CD4-positive, alpha-beta T cell treated with Interferon alpha-2 for 1 hour (primary cell): ENCODE measurements around the gene DSCAML1.

ENCODE experiments used
- DNase-seq, 2 donors: peaks; one replicate each; pipeline ENCODE4 v3.0.0-alpha.2; 2020 to 2022

The DSCAML1 gene

DNA sequence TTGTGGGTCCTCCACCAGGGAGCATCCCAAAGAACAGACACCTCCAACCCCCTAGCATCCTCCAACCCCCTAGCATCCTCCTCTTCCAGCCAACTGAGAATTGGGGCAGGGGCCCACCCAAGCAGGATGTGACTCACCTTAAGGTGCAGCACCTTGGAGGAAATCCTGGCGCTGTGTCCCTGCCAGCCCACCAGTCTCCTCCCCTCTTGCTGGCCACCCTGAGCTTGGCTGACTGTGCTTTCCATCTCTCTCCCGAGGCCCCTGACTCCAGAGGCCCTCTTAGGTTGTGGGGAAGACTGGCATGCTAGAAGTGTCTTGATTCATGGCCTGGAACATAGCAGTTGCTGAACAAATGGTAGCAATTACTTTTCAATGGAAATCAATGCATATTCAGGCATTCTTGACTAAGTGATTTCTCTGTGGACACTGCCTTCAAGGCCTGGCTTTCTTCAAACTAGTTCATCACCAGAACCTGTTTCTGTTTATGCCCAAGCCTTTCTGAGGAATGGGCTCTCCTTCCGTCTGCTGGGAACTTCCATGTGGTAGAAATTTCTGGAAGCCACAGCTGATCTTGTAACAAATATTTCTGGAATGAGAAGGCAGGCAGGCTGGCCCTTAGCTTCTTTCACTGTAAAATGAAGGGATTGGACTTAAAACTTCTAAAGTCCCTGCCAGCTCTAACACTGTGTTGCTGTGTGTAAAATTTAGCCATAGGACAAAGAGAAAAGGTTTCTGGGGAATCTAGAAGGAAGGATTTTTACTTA, 408.8 kb downstream of the DSCAML1 start:
- DNase-seq = no peak

DNA sequence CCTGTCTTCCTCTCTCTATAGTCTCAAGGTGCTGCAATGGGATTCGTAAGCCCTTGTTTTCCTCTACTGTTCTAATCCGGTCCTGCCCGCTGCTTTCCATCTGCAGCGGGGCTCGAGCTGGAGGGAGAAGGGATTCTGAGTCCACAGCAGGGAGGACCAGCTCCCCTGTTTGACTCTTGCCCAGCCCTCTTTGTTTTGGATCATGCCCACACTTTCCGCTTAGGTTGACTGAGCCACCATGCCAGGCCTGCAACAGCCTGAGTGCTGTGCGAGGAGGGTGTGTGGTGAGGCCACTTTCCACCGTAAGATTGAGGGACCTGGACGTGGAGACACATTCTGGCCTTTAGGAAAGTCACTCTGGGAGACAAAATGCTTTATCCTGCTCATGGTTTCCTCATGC, 411.1 kb downstream of the DSCAML1 start:
- DNase-seq = no peak

DNA sequence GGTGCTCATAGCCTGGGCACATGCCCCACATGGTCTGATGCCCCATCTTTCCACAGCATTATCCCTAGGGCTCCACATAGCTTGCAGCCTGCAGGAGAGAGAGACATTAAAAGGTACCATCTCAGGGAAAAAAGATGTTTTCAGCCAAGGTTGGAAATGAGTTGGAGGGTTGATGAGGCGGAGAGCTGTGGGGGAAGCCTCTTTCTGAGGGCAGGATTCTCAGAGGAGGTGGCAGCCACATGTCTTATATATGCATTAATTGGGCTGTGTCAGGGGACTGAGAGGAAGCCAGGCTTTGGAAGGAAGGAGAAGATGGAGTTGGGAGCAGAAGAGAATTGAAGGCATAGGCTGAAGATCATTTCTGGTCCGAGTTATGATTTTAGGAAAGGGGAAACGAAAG, 411.5 kb downstream of the DSCAML1 start:
- no peak for DNase-seq

DNA sequence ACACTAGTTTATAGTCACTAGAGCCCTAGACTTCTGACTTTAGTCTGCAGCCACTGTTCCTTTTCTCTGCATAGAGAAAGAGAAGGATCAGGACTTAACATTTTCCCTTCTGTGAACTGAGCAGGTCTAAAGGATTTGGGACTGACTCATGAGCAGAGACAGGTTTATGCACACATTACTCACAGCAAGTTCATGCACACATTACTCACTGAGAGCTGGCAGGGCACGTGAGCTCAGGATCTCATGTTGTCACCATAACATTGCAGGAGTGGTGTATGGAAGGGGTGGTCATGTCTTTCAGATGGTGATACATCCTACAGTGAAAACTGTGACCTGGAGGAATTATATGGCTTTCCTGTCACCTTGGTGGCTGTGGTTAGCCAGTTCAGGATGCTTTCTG, 413.0 kb downstream of the DSCAML1 start:
- no peak for DNase-seq

DNA sequence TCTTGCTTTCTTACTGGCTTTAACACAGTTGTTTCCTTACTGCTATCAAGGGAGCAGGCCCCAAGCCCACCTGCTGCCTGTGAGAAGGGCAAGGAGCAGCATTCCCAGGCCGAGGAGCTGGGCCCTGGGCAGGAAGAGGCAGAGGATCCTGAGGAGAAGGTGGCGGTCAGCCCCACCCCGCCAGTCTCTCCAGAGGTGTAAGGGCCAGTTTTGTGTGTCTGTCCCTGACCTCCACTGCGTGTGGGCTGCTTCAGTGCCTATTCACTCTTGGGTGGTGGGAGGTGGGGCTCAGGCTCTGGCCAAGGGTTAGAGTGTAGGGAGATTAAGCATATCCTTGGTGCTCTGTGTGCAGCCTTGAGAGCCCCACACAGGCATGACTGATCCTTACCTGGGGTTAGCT, 414.3 kb downstream of the DSCAML1 start:
- no peak for DNase-seq

DNA sequence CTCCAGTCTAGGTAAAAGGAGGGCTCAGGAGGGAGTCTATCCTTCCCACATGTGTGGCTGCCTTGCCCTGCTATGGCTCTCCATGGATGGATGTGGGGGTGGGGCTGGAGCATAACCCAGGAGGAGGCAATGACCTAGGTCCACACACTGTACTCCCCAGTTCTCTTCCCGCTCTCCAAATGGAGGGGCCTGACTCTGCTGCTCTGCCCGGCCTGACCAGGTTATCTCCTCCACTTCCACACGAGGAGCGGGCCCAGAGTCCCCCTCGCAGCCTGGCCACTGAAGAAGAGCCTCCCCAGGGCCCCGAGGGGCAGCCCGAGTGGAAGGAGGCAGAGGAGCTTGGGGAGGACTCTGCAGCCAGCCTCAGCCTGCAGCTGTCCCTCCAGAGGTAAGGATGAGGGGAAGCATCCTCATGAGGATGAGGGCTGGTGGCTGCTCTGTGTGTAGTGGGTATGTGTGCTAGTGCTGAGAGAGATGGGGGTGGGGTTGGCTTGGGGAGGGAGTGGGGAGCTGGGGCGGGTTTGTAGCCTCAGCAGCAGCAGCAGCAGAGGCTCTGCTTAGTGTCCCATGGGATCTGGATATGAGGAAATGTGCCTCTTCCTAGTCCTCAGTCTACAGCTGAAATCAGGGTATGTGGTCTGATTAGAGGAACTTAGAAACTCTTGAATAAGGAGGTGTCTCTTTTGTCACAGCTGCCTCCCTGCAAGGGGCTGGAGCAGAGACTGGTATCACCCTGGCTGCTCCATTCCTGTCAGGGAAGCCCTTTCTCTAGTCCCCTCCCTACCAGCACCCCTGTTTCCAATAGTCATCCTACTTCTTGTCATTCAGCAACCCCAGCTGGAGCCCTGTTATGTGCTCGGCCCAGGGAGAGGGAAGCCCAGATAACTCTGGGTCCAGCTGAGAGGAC, 415.3 kb downstream of the DSCAML1 start:
- DNase-seq = no peak

DNA sequence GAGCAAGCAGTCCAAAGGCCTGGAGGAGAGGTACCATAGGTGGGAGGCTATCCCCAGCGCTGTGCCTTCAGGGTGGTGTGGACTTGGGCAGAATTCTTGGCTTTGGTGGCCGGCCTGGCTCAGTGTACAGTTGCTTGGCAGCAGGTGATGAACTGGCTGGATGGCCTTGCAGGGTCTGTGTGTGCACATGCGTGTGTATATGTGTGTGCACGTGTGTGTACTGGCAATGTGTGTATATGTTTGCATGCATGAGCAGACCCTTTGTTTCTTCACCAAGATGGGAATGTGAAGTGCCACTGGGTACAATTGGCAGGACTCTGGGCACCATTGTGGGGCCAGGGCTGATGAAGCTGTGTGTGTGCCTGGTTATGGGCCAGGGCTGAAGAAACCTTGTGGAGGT, 416.3 kb downstream of the DSCAML1 start:
- DNase-seq = no peak

DNA sequence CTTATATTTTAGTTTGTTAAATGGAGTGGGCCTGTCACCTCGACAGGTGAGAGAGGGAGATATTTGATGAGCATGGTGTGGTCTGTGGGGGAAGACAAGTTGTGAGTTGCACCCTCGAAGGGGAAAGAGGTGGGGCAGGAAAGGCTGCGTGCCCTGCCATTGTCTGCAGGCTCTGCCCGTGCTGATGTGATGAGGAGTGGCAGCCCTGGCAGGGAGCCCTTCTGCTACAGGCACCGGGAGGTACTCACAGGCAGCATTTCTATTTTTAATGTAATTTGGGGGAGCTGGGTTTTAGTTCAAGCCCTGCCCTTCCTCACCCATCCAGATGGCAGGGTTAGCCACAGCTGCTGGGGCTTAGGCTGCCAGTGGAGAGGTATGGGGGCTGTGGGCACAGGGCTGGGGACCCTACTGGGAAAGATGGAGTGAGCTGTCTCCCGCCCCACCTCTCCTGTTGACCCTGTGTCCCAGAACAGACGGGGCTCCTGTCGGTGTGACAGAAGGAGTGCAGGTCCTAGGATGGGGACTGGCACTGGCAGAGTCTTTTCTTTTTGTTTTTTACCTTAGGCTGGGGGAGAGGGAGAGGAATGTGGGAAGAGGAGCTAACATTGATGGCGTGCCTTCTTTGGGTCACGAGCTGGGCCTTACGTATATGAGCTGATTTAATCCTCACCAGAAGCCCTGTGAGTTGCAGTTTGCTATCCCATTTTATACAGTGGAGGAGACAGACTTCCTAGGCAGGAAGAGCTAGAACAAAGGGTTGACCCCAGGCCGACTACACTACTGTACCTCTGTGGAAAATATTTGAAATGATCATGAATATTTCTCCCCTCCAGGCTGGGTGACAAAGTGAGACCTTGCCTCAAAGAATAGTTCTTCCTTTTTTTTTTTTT, 417.8 kb downstream of the DSCAML1 start:
- no peak for DNase-seq
